Hepatic stellate cell (primary cell): Measurements from ENCODE around the gene GLP2R.

Experiments
- DNase-seq: peaks from one replicate; pipeline ENCODE4 v3.0.0; 2011; ENCODE audit warnings: low spot score

GLP2R gene

GRCh38 chr17:9813166-9813565, 12.6 kb upstream of the GLP2R start:
- DNase-seq: no peak

GRCh38 chr17:9814337-9814945, 11.3 kb upstream of the GLP2R start:
- no peak for DNase-seq

- no peak for DNase-seq
Measured at GRCh38 chr17:9816472-9816871, 9.3 kb upstream of the GLP2R start.

GRCh38 chr17:9817086-9817485, 8.6 kb upstream of the GLP2R start:
- DNase-seq: peak; percentile 17

GRCh38 chr17:9818760-9819159, 7.0 kb upstream of the GLP2R start:
- DNase-seq: no peak

GRCh38 chr17:9820448-9820847, 5.3 kb upstream of the GLP2R start:
- no peak for DNase-seq

- no peak for DNase-seq
Measured at GRCh38 chr17:9821921-9822320, 3.8 kb upstream of the GLP2R start, which contains the start of gene GSG1L2. Gene GSG1L2 (minus strand): TSS chr17:9822079. CDS start chr17:9822071, 8 bp downstream.

- no peak for DNase-seq
Measured at GRCh38 chr17:9824094-9824493, 1.6 kb upstream of the GLP2R start.

GRCh38 chr17:9824797-9825338, 856 bp upstream of the GLP2R start:
- no peak for DNase-seq

GRCh38 chr17:9828296-9829295, 2.9 kb downstream of the GLP2R start:
- DNase-seq: no peak

GRCh38 chr17:9829343-9829742, 3.6 kb downstream of the GLP2R start:
- no peak for DNase-seq

- no peak for DNase-seq
Measured at GRCh38 chr17:9830711-9831110, 5.0 kb downstream of the GLP2R start.

- no peak for DNase-seq
Measured at GRCh38 chr17:9833922-9834321, 8.2 kb downstream of the GLP2R start.

- DNase-seq: peak; percentile 16
Measured at GRCh38 chr17:9837551-9838471, 12.1 kb downstream of the GLP2R start.

- no peak for DNase-seq
Measured at GRCh38 chr17:9839433-9839832, 13.7 kb downstream of the GLP2R start.

GRCh38 chr17:9842057-9842758, 16.5 kb downstream of the GLP2R start:
- peak; percentile 17 for DNase-seq

- DNase-seq: no peak
Measured at GRCh38 chr17:9843152-9844010, 17.7 kb downstream of the GLP2R start.

- no peak for DNase-seq
Measured at GRCh38 chr17:9844153-9844552, 18.4 kb downstream of the GLP2R start.

GRCh38 chr17:9845306-9845705, 19.6 kb downstream of the GLP2R start:
- DNase-seq: no peak

GRCh38 chr17:9850151-9850550, 24.4 kb downstream of the GLP2R start:
- no peak for DNase-seq
